ENCODE measurements around the gene UTS2R.

GRCh38 chr17:82410014-82410716, 38.6 kb downstream of the UTS2R start:
- TF ChIP-seq CTCF (IDR thresholded peaks at IDR 0.05) (no peak), POLR2A (IDR thresholded peaks at IDR 0.05) (no peak)
